Measurements from ENCODE around the gene EIPR1. TPM values are rescaled to one million over a fixed set of nuclear protein-coding genes. Genes with fewer than 3 reads are reported as not detected.
"Not testable (repeated sequence)": the region's sequence is repeated elsewhere in the genome, so short reads cannot be mapped to it uniquely, and the experiment has no call there.

EIPR1 gene
- polyA plus RNA-seq, 2 of the 4 experiments (the other 2 are of a cell fraction) = 55.0 to 65.0 TPM

DNA sequence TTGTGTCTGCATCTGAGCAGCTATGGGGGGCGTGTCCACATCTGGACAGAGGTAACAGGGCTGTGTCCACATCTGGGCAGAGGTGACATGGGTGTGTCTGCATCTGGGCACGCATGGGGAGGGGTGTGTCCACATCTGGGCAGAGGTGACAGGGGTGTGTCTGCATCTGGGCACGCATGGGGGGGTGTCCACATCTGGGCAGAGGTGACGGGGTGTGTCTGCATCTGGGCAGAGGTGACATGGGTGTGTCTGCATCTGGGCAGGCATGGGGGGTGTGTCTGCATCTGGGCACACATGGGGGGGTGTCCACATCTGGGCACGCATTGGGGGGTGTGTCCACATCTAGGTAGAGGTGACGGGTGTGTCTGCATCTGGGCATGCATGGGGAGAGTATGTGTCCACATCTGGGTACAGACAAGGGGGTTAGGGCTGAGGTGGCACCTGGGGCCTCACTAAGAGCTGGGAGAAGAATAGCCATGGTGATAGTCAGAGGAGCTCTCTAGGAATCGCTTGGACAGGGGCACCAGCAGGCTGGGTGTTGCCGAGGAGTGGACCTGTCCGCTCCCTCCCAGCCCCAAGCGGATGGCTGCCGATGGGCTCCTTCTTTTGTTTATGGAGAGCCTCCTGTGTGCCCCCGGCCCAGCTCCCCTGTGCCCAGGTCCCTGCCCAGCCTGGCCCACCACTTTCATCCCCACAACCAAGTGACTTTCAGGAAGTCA, 177.8 kb downstream of the EIPR1 start:
- H3K4me2 ChIP-seq = no peak overlapping the region
- peaks cover 10% of the 10 kb centered on the region; the same call in 2 of the 3 replicates for H3K4me1 ChIP-seq
- 77% methylated on average over 11 of the region's 12 CpGs for WGBS (ENCODE audit: missing lambda C conversion rate)
- FAIRE-seq (no peak), ATAC-seq (no peak), DNase-seq (ENCODE audit: low read depth in 1 of 2, low spot score in 1 of 2) (no peak)
- H3K27ac ChIP-seq = no peak overlapping the region
- TF ChIP-seq ELK1 (IDR thresholded peaks at IDR 0.05; ENCODE audit: low read depth, low read length) (no peak), MAFK (IDR thresholded peaks at IDR 0.05; ENCODE audit: partially characterized antibody) (no peak), FOXS1 (CRISPR knock-in tag; IDR thresholded peaks at IDR 0.05) (no peak), POLR2AphosphoS2 (conservative IDR thresholded peaks at IDR 0.05; ENCODE audit: low read length) (no peak), ZC3H11A (IDR thresholded peaks at IDR 0.05) (no peak), GATA3 (IDR thresholded peaks at IDR 0.05; ENCODE audit: borderline replicate concordance) (no peak), E2F6 (IDR thresholded peaks at IDR 0.05; ENCODE audit: borderline replicate concordance, low read depth) (no peak), JUN (IDR thresholded peaks at IDR 0.05) (no peak), CEBPB (IDR thresholded peaks at IDR 0.05) (no peak), HOXB13 (CRISPR knock-in tag; IDR thresholded peaks at IDR 0.05; ENCODE audit: low read depth) (no peak), ESRRA (IDR thresholded peaks at IDR 0.05; ENCODE audit: borderline replicate concordance, low read length) (no peak), MAZ (IDR thresholded peaks at IDR 0.05; ENCODE audit: borderline replicate concordance, low read depth, low read length) (no peak), PHF8 (IDR thresholded peaks at IDR 0.05; ENCODE audit: borderline replicate concordance, low read depth) (no peak), ZFP36 (IDR thresholded peaks at IDR 0.05; ENCODE audit: borderline replicate concordance, partially characterized antibody) (no peak), JUNB (IDR thresholded peaks at IDR 0.05) (no peak), NPAS2 (CRISPR knock-in tag; IDR thresholded peaks at IDR 0.05; ENCODE audit: borderline replicate concordance) (no peak)
- TF ChIP-seq, protein P1, sequence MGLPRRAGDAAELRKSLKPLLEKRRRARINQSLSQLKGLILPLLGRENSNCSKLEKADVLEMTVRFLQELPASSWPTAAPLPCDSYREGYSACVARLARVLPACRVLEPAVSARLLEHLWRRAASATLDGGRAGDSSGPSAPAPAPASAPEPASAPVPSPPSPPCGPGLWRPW (IDR thresholded peaks at IDR 0.05) = no peak
- TF ChIP-seq, protein P2, sequence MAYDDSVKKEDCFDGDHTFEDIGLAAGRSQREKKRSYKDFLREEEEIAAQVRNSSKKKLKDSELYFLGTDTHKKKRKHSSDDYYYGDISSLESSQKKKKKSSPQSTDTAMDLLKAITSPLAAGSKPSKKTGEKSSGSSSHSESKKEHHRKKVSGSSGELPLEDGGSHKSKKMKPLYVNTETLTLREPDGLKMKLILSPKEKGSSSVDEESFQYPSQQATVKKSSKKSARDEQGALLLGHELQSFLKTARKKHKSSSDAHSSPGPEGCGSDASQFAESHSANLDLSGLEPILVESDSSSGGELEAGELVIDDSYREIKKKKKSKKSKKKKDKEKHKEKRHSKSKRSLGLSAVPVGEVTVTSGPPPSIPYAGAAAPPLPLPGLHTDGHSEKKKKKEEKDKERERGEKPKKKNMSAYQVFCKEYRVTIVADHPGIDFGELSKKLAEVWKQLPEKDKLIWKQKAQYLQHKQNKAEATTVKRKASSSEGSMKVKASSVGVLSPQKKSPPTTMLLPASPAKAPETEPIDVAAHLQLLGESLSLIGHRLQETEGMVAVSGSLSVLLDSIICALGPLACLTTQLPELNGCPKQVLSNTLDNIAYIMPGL (CRISPR knock-in tag; IDR thresholded peaks at IDR 0.05; ENCODE audit: borderline replicate concordance) = no peak
- ChIA-PET CTCF (interaction anchor here (0.6 kb wide), 1 partner anchor 1231 kb away, joined by 4 read pairs; no protein-coding TSS in a partner anchor), POLR2A (no interaction called here)
- H3K9me3 ChIP-seq = no peaks in the 10 kb centered on the region
- H3K4me3 ChIP-seq = no peak overlapping the region

GRCh38 chr2:3198671-3199192, 178.9 kb downstream of the EIPR1 start:
- H3K27ac ChIP-seq; CTCF ChIA-PET; POLR2A ChIA-PET; ATAC-seq; DNase-seq (ENCODE audit: low read depth in 1 of 2, low spot score in 1 of 2); FAIRE-seq; H3K9me3 ChIP-seq; H3K4me3 ChIP-seq; H3K4me1 ChIP-seq; H3K4me2 ChIP-seq: not testable (repeated sequence)
- 54% methylated on average over 10 of the region's 10 CpGs for WGBS (ENCODE audit: missing lambda C conversion rate)

DNA sequence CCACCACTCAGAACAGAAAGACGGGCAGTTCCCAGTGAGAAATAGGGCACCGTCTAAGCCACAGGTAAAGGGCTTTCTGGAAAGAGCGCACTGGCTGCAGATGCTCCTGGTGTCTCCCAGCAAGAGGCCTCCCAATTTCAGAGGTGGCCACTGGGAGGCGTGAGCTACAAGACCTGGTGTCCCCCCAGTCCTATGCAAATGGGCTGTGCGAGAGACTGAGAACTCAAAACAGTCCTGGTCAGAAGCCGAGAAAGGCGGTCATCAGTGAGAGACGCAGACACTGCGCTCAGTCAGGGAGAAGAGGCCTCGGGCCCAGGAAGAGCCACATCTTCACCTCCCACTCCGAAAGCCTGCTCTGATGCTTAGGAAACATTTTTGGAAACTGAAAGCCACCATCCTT, 179.5 kb downstream of the EIPR1 start:
- Histone ChIP-seq H3K4me1 (peaks cover 10% of the 10 kb centered on the region; the same call in 2 of the 3 replicates), H3K27ac (no peak overlapping the region), H3K4me3 (no peak overlapping the region), H3K4me2 (no peak overlapping the region), H3K9me3 (no peaks in the 10 kb centered on the region)
- POLR2A ChIA-PET = no interaction called here
- TF ChIP-seq JUNB (IDR thresholded peaks at IDR 0.05) (no peak), RCOR1 (IDR thresholded peaks at IDR 0.05; ENCODE audit: low read depth, low read length) (no peak), ZFP36 (IDR thresholded peaks at IDR 0.05; ENCODE audit: borderline replicate concordance, partially characterized antibody) (no peak), RAD21 (conservative IDR thresholded peaks at IDR 0.05 in 1 of 2, IDR thresholded peaks at IDR 0.05 in 1 of 2) (peak in 1 of 2 experiments; percentile 28; a peak in 1 of 5 replicates), RFX5 (IDR thresholded peaks at IDR 0.05) (no peak)
- TF ChIP-seq, protein P3, sequence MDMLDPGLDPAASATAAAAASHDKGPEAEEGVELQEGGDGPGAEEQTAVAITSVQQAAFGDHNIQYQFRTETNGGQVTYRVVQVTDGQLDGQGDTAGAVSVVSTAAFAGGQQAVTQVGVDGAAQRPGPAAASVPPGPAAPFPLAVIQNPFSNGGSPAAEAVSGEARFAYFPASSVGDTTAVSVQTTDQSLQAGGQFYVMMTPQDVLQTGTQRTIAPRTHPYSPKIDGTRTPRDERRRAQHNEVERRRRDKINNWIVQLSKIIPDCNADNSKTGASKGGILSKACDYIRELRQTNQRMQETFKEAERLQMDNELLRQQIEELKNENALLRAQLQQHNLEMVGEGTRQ (IDR thresholded peaks at IDR 0.05) = no peak
- CTCF ChIA-PET = interaction anchor here (1.0 kb wide), 1 partner anchor 102 kb away, joined by 3 read pairs; no protein-coding TSS in a partner anchor
- peak; percentile 64 to 90; a peak in 3 of 6 replicates for ATAC-seq
- DNase-seq (ENCODE audit: low read depth in 1 of 2, low spot score in 1 of 2) = peak in 1 of 2 experiments; percentile 58
- 92% methylated on average over 11 of the region's 11 CpGs for whole genome bisulfite sequencing (ENCODE audit: missing lambda C conversion rate)
- FAIRE-seq = no peak
